A673 (cell line): Measurements from ENCODE around the gene FGF1.

ENCODE experiments used
- EZH2 ChIP-seq: fragments of 200-600 bp; sonication (generic); IDR thresholded peaks from 2 replicates; pipeline ENCODE4 v1.6.1; 2017; ENCODE audit warnings: borderline replicate concordance, low read depth, mild to moderate bottlenecking, mixed read lengths, antibody characterized with exemption, low read length; ENCODE audit not compliant: poor library complexity, severe bottlenecking
- TF ChIP-seq, protein P1 (sequence below): fragments of 300-800, 200-600 bp; sonication (generic); conservative IDR thresholded peaks from 2 replicates; pipeline ENCODE4 v1.5.1; 2017; ENCODE audit warnings: low read depth, mild to moderate bottlenecking, antibody characterized with exemption, low read length, moderate library complexity, mixed read lengths

DNA sequence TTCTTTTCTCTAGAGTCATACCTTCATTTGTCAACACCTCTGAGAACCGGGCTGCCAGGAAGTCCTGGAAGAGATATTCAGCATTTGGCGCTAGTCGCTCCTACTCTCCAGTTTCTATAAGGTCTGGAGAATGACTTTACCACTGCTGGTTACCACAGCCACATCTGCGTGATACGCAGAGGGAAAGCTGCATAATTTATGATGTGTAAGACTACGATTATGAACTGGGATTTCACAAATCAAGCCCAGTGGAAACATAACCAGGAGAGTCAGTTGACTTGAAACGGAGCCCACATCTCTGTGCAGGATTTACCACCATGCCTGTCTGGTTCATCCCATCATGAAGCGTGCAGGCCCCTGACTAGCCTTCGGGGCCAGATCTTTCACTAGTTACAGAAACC is 72.6 kb downstream of the FGF1 start:
- TF ChIP-seq, protein P1, sequence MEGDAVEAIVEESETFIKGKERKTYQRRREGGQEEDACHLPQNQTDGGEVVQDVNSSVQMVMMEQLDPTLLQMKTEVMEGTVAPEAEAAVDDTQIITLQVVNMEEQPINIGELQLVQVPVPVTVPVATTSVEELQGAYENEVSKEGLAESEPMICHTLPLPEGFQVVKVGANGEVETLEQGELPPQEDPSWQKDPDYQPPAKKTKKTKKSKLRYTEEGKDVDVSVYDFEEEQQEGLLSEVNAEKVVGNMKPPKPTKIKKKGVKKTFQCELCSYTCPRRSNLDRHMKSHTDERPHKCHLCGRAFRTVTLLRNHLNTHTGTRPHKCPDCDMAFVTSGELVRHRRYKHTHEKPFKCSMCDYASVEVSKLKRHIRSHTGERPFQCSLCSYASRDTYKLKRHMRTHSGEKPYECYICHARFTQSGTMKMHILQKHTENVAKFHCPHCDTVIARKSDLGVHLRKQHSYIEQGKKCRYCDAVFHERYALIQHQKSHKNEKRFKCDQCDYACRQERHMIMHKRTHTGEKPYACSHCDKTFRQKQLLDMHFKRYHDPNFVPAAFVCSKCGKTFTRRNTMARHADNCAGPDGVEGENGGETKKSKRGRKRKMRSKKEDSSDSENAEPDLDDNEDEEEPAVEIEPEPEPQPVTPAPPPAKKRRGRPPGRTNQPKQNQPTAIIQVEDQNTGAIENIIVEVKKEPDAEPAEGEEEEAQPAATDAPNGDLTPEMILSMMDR: no peak
- no peak for TF ChIP-seq EZH2
